ENCODE data around the gene SEC24C.
"Not testable (repeated sequence)": the region's sequence is repeated elsewhere in the genome, so short reads cannot be mapped to it uniquely, and the experiment has no call there.

The SEC24C gene

GRCh38 chr10:73795491-73795890, 51.3 kb downstream of the SEC24C start:
- not testable (repeated sequence) for DNase-seq

- DNase-seq: not testable (repeated sequence)
Observed at GRCh38 chr10:73796035-73796434, 51.9 kb downstream of the SEC24C start.

DNA sequence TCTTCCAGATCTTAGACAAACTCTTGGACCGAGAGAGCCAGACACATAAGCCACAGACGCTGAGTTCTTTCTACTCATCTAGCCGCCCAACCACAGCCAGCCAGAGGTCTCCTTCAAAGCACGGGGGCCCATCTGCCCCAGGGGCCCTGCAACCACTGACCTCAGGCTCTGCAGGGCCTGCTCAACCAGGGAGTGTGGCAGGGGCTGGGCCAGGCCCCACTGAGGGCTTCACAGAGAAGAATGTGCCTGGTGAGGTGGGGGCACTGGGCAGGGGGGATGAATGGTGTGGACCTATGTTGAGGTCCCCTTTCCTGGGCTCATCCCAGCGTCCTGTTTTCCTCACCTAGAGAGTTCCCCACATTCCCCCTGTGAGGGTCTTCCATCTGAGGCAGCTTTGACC, 52.6 kb downstream of the SEC24C start:
- no peak for DNase-seq

GRCh38 chr10:73797324-73798025, 53.3 kb downstream of the SEC24C start:
- DNase-seq: no peak

DNA sequence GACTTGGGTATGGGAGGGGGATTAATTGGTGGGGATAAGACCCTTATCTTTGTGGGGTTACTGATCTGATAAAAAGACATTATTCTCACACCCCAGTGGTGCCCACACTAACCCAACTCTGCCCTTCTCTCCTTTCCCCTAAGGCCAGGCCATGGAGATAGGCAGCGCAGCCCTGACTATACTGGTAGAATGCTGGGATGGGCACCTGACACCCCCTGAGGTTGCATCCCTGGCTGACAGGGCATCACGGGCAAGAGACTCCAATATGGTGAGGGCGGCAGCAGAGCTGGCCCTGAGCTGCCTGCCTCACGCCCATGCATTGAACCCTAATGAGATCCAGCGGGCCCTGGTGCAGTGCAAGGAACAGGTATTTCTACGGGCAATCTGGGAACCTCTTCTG, 53.9 kb downstream of the SEC24C start:
- DNase-seq: no peak

GRCh38 chr10:73798927-73799560, 54.9 kb downstream of the SEC24C start:
- DNase-seq: no peak

DNA sequence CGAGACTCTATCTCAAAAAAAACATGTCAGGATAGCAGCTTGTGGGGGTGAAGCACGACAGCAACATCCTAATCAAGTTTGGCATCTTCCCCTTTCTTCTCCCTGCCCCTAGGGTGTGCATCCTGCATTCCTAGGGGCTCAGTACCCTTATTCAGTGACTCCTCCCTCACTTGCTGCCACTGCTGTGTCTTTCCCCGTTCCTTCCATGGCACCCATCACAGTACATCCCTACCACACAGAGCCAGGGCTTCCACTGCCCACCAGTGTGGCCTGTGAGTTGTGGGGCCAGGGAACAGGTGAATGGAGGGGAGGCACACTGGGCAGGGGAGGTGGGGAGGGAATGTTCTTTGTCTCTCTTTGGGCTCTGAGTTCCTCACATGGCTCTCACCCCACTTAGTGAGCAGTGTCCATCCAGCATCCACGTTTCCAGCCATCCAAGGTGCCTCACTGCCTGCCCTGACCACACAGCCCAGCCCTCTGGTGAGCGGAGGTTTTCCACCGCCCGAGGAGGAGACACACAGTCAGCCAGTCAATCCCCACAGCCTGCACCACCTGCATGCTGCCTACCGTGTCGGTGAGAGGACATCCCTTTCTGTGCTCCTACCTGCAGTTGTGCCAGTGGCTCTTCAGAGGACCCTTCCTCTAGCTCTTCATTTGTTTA, 55.9 kb downstream of the SEC24C start:
- no peak for DNase-seq

- DNase-seq: no peak
Observed at GRCh38 chr10:73800560-73801252, 56.5 kb downstream of the SEC24C start.

DNA sequence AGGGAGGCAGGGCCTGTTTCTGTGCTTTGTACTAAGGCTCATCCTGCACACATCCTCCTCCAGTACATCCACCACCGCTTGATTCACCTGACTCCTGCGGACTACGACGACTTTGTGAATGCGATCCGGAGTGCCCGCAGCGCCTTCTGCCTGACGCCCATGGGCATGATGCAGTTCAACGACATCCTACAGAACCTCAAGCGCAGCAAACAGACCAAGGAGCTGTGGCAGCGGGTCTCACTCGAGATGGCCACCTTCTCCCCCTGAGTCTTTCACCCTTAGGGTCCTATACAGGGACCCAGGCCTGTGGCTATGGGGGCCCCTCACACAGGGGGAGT, 57.0 kb downstream of the SEC24C start:
- no peak for DNase-seq

- DNase-seq: no peak
Observed at GRCh38 chr10:73802276-73802991, 58.3 kb downstream of the SEC24C start.

GRCh38 chr10:73803680-73804286, 59.6 kb downstream of the SEC24C start:
- no peak for DNase-seq

DNA sequence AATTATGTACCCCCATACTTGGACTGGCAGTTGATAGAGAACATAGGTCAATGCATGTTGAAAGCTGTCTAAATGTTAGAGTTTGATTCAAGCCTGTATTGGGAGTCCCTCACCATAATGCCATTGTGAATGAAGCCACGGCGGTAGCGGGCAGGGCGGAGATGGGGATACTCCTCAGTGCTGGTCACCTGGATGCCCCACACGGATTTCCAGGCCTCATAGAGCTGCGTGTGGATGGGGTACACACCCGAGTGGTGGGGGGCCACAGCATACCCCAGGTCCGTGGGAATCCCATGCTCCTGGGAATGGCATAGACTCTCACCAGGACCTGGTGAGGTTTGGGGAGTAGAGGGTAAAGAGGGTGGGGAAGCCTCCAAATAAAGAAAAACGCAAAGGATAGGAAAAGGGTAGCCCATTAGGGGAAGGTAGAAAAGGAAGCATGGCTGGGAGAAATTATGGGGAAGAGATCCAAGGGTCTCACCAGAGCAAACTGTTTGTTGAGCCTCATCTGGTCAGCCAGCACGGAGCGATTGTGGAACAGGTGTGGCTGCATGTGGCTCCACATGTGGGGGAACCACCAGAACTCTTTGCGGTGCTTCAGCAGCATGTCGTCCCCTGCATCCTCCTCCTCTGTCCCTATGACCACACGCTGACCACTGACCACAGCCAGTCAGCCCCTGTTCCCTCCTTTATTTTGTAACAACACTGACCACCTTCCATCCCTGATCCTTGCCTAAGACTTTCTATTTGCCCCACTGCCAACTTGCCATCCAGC, 62.2 kb downstream of the SEC24C start:
- no peak for DNase-seq

- no peak for DNase-seq
Observed at GRCh38 chr10:73807471-73807870, 63.3 kb downstream of the SEC24C start.

DNA sequence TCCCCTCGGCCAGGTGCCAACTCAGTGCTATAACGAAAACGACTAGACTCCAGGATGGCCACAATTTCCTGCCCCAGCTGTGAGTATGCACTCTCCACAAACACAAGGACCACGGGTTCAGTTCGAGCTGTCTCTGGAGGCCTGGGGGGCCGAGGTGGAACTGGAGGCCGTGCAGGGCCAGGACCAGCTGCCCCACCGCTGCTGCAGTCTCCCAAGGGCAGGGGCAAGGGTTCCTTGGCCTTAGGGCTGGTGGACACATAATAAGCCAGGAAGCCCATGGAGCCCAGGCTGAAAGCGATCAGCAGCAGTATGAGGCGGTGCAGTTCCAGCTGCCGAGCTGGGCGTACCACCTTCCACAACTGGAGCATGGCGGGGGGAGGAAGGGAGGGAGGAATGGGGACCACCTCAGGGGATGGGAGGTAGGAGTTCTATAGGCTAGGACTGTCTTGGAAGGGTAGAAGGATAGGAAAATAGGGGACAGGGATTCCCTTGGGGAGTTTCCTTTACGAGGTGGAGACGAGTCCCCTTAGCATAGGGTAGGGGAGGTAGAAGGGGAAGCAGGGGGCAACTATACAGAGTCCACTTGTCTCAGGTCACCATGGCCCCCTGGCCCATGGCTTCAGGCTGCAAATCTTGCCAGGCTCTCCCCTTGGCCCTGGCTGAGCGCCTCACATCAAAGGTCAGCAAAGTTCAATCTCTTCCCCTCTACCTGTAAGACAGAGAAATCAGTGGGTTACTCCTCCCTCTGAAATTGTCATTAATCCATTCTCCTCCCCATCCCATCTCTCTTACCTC, 64.0 kb downstream of the SEC24C start:
- DNase-seq: no peak

- DNase-seq: no peak
Observed at GRCh38 chr10:73809061-73809818, 65.1 kb downstream of the SEC24C start.

DNA sequence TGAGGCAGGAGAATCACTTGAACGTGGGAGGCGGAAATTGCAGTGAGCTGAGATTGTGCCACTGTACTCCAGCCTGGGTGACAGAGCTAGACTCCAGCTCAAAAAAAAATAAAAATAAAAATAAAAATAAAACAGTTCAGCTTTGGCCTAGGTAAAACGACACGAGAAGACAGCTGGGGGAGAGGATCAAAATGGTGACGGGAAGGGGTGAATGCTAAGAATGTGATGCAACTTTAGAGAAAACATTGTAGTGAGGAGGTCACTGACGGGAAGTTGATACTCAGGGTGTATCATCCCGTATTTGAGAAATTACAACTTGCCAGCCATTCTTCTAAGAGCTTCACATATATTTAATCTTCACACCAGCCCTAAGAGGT, 66.2 kb downstream of the SEC24C start:
- no peak for DNase-seq

DNA sequence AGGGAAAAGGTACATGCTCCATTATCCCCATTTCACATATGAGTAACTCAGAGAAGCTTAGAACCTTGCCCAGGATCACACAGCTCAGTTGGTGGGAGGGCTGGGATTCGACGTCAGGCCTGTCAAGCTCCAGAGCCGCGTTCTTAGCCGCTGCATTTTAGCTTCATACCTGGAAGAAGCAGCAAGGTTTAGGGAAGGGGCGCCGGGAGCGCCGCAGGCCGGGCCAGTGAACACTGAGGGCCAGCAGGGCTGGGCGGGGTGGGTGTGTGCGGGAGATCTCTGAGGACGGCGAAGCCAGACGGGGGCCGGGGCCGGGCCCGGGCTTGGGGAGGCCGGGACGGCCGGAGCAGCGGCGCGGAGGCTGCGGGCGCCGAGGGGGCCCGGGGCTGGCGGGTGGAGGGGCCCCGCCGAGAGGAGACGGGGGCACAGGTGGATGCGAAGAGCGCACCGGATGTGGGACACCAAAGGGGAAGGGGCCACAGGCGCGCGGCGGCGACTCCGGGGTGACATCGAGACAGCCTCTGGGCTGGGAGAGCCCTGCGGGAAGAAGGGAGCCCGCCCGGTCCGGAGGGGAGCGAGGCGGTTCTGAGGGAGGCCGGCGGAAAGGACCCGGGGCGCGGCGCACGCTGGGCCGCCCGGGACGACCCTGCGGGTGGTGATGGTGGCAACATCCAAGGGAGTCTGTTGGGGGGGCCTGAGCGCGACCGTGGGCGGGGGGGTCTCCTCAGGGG, 66.7 kb downstream of the SEC24C start:
- DNase-seq: peak; percentile 61

GRCh38 chr10:73812657-73813056, 68.5 kb downstream of the SEC24C start:
- no peak for DNase-seq

GRCh38 chr10:73813333-73813732, 69.2 kb downstream of the SEC24C start:
- no peak for DNase-seq

Measured in activated gamma-delta T cell (primary cell).